Ovary (tissue), 9 donors: ENCODE measurements around the gene TIFAB. TPM values are rescaled to one million over a fixed set of nuclear protein-coding genes. Genes with fewer than 3 reads are reported as not detected.

ENCODE experiments used
- DNase-seq, 5 donors: peaks; one replicate each; pipeline ENCODE4 v3.0.0-alpha.2; 2019 to 2020
- H3K27ac ChIP-seq, 2 donors: fragments of 200-600 bp; one replicate each; pipeline versions ENCODE4 v1.5.1 to v1.8.0; 2019 to 2022
- H3K27me3 ChIP-seq: fragments of 200-600 bp; one replicate; pipeline ENCODE4 v1.8.0; 2022
- H3K36me3 ChIP-seq: fragments of 200-600 bp; sonication (generic); one replicate; pipeline ENCODE4 v1.5.1; 2019
- H3K4me1 ChIP-seq: one replicate; pipeline ENCODE4 v1.8.1; 2013; ENCODE audit warnings: mild to moderate bottlenecking, moderate library complexity; ENCODE audit not compliant: insufficient read depth
- H3K4me3 ChIP-seq: fragments of 200-600 bp; sonication (generic); one replicate; pipeline ENCODE4 v1.5.1; 2017
- H3K9me3 ChIP-seq, 2 donors: fragments of 200-600 bp in 1 of 2; sonication (generic) in 1 of 2; one replicate each; pipeline versions ENCODE4 v1.5.1 to v1.8.1; 2013 to 2019; ENCODE audit warnings: mild to moderate bottlenecking in 1 of 2, moderate library complexity in 1 of 2
- EP300 ChIP-seq: sonication (generic); formaldehyde crosslinking; IDR thresholded peaks from one replicate; pipeline ENCODE4 v1.6.1; 2017; ENCODE audit warnings: antibody characterized with exemption
- POLR2A ChIP-seq: fragments of 450-650 bp; IDR thresholded peaks from one replicate; pipeline ENCODE4 v1.6.1; 2017; ENCODE audit warnings: antibody characterized with exemption, mild to moderate bottlenecking, moderate library complexity
- WGBS, 3 donors: extraction: QIAGEN DNeasy Blood & Tissue Kit in 1 of 3; methylation state at CpG; one replicate each; pipeline versions ENCODE4 v1.1.5 to v1.1.7; 2013 to 2017; 5-methylcytosine and 5-hydroxymethylcytosine counted together
- intact Hi-C, 4 donors: fragments of 100-400 bp; cut with DNase I; formaldehyde crosslinking; loops; one replicate each; pipeline versions ENCODE4 v1.11.0 to v1.15.1; 2022 to 2023
- polyA plus RNA-seq, 2 donors: library from polyadenylated mRNA; stranded (reverse); fragments of 200-250 nt in 1 of 2; fragments of 350-450 nt in 1 of 2; fragmentation: Illumina TruSeq in 1 of 2; extraction: RNeasy Lipid Tissue Mini Kit (QIAGEN cat#74804) in 1 of 2; gene quantifications; one replicate each; pipeline ENCODE4 v1.2.3, GENCODE V29; 2013 to 2014
- total RNA-seq, 7 donors: library from RNA; depleted of rRNA in 2 of 7; stranded (reverse); fragments of >200 nt in 2 of 7; fragmentation: NEBNext Ultra II Directional in 3 of 7; extraction: Animal tissue kit (Norgen Biotek cat#: 25700) in 3 of 7; gene quantifications; one replicate each; pipeline versions ENCODE4 v1.1.0 to v1.2.4, GENCODE V29; 2016 to 2023
- TF ChIP-seq, protein P1 (sequence below), 3 donors: fragments of 450-650 bp in 2 of 3; fragments of 200-600 bp in 1 of 3; IDR thresholded peaks; one replicate each; pipeline versions ENCODE4 v1.5.1 to v1.8.0; 2016 to 2022; ENCODE audit warnings: antibody characterized with exemption in 3 of 3, mild to moderate bottlenecking in 1 of 3
- donor health status: DM: no; HTN: no; CAD: no; lungs with moderate emphysema.
- donor health status: DM: no; HTN: no; CAD: no.
- donor health status: Bipolar disorder and iron deficiency.
- donor health status: DM: yes; HTN: yes; CAD: no.
- donor health status: DM: no; HTN: no; CAD: no.
- donor health status: DM: yes; HTN: yes; CAD: no.

TIFAB gene
- total and polyA plus RNA-seq, 9 donors, result 0.05 to 0.33 (median 0.08) TPM; not detected in 6

DNA sequence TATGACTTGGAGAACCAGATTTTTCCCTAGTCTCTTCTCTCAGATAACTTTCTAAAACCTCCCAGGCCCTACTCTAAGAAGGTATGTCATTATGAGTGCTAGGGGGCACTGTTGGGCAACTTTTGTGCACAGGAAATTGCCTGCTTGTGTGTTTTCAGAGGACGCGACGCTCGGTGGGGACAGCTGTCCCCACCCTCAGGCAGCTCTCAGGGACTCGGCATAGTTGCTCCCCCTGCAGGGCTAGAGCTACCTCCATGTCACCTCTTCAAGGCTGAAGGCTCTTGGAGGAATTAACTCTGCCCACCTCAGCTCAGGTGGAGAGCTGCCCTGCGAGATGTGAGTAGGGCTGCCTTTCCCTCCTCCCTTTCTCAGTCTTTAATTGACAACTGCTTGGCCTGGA, 10.2 kb upstream of the TIFAB start:
- 23 to 42% (median 25%) methylated on average over 6 of the region's 6 CpGs for WGBS, 3 donors
- Histone ChIP-seq H3K27me3 (no peaks in the 10 kb centered on the region), H3K9me3 (no peaks in the 10 kb centered on the region), H3K4me1 (peaks cover 3% of the 10 kb centered on the region), H3K36me3 (no peaks in the 10 kb centered on the region), H3K27ac (no peak overlapping the region), H3K4me3 (no peak overlapping the region)
- intact Hi-C loops, result loop anchor here in 1 of 4 donors (10.0 kb wide), 1 partner anchor 82 kb away; no protein-coding TSS in a partner anchor
- DNase-seq, result peak in 1 of 5 donors; percentile 3
- TF ChIP-seq POLR2A, result no peak
- TF ChIP-seq, protein P1, sequence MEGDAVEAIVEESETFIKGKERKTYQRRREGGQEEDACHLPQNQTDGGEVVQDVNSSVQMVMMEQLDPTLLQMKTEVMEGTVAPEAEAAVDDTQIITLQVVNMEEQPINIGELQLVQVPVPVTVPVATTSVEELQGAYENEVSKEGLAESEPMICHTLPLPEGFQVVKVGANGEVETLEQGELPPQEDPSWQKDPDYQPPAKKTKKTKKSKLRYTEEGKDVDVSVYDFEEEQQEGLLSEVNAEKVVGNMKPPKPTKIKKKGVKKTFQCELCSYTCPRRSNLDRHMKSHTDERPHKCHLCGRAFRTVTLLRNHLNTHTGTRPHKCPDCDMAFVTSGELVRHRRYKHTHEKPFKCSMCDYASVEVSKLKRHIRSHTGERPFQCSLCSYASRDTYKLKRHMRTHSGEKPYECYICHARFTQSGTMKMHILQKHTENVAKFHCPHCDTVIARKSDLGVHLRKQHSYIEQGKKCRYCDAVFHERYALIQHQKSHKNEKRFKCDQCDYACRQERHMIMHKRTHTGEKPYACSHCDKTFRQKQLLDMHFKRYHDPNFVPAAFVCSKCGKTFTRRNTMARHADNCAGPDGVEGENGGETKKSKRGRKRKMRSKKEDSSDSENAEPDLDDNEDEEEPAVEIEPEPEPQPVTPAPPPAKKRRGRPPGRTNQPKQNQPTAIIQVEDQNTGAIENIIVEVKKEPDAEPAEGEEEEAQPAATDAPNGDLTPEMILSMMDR (IDR thresholded peaks at IDR 0.05), result no peak
- no peak for TF ChIP-seq EP300

DNA sequence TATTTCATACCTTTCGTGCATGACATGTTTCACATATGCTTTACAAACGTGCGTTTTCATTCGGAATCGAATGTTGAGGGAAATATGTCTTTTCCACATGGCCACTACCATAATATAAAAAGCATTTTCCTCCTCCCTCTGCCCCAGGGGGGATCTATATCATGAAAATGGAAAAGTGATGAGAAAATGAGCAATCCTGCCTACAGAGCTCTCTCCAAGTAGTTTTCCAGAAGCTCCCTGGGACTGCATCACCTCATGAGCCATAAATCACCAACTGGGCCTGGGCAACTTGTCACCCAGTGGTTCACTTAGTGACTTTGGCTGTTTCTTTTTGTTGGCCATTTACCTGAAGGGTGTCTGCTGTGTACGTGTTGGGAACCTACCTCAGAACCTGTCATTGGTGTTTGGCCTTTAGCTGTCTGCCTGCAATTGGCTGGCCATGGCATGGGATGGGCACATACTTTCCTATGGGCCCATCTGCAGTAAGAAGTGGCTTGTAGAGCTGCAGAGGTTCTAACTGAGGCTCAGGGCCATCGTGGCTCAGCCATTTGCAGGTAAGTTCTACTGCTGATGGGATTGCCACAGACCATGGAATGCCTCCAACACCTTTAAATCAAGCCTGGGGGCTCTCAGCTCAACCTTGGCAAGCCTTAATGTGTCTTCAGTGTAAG, 9.5 kb upstream of the TIFAB start:
- TF ChIP-seq, protein P1 (IDR thresholded peaks at IDR 0.05), result no peak
- TF ChIP-seq POLR2A, result no peak
- TF ChIP-seq EP300, result no peak
- Histone ChIP-seq H3K27me3 (no peaks in the 10 kb centered on the region), H3K9me3 (no peaks in the 10 kb centered on the region), H3K4me1 (peaks cover 3% of the 10 kb centered on the region), H3K36me3 (no peaks in the 10 kb centered on the region), H3K4me3 (no peak overlapping the region), H3K27ac (no peak overlapping the region)
- intact Hi-C loops, result loop anchor here in 1 of 4 donors (10.0 kb wide), 1 partner anchor 83 kb away; no protein-coding TSS in a partner anchor
- 84% methylated on average over 7 of the region's 7 CpGs for WGBS, 3 donors
- DNase-seq, result peak in 1 of 5 donors; percentile 7

DNA sequence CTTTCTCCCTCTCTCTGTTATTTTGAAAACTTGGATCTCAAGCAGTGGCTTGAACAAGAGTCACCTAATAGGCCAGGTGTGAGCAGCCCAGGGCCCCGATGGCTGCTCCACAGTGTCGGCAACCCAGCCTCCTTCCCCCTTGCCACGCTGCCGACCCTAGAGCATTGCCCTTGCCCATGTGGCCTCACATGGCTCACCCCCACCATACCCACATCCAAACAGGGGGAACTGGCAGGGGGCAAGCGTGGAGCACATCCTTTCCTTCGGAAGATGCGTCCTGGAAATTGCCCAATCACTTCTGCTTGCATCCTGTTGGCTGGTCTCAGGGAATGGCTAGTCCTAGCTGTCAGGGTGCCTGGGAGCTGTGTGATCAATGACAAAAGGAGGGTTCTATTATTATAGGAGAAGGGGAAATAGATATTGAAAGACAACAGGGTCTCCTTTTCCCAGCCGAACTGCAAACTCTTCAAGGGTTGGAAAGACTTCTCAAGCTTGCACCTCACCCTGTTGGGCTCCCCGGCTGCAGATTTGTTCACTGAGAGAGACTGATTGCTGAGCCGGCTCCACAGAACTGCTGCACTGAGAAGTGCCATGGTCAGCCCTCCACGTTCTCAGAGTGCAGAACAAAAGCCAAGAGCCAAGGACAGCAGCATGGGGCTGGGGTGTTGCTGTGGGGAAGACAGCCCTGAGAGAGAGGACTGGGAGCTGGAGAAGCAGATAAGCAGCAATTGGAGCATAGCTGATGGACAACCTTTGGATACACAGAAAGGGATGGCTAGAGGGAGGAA, 8.3 kb upstream of the TIFAB start:
- intact Hi-C loops, result loop anchor here in 1 of 4 donors (10.0 kb wide), 1 partner anchor 84 kb away; no protein-coding TSS in a partner anchor
- Histone ChIP-seq H3K27ac (no peak overlapping the region), H3K4me3 (no peak overlapping the region), H3K36me3 (no peaks in the 10 kb centered on the region), H3K4me1 (peaks cover 3% of the 10 kb centered on the region), H3K9me3 (no peaks in the 10 kb centered on the region), H3K27me3 (no peaks in the 10 kb centered on the region)
- TF ChIP-seq EP300 (no peak), POLR2A (no peak)
- TF ChIP-seq, protein P1 (IDR thresholded peaks at IDR 0.05), result no peak
- DNase-seq, result peak in 1 of 5 donors; percentile 8
- WGBS, 3 donors, result 69 to 74% (median 70%) methylated on average over 11 of the region's 11 CpGs

DNA sequence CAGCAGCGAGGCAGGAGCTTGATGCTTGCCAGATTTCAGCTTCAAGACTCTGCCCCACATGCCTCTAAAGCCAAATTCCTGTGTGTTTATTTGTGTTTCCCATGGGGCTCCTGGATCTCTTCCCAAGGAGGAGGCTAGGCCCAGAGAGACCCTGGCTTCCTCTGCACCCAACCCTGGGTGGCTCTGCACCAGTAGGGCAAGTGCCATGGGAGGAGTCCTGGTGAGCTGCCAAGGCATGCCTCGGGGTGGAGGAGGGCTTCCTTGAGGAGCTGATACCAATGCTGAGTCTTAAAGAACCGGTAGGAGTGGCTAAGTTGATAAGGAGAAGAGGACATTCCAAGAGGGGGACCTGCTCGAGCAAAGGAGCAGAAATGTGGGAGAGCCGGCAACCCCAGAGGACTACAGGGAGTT, 6.8 kb upstream of the TIFAB start:
- H3K9me3 ChIP-seq, result no peaks in the 10 kb centered on the region
- WGBS, 3 donors, result 2 to 5% (median 4%) methylated on average over 5 of the region's 5 CpGs
- H3K4me1 ChIP-seq, result peaks cover 3% of the 10 kb centered on the region
- no peak overlapping the region for H3K4me3 ChIP-seq
- no peaks in the 10 kb centered on the region for H3K36me3 ChIP-seq
- H3K27me3 ChIP-seq, result no peaks in the 10 kb centered on the region
- peak in 4 of 5 donors; percentile 23 to 53 (median 34) for DNase-seq
- intact Hi-C loops, result no loop called here
- H3K27ac ChIP-seq, result no peak overlapping the region
- no peak for TF ChIP-seq POLR2A
- TF ChIP-seq, protein P1 (IDR thresholded peaks at IDR 0.05), result no peak
- TF ChIP-seq EP300, result no peak
